H1 (cell line): ENCODE data around the gene KCNT1. TPM values are rescaled to one million over a fixed set of nuclear protein-coding genes. Genes with fewer than 3 reads are reported as not detected.

Experiments
- CTCF ChIA-PET: fragments of 300-600 bp; sonication (Branson Sonifier 250); formaldehyde crosslinking; loops from one replicate; lab custom pipeline; 2021; ENCODE audit not compliant: partially characterized antibody; lab: Charles Lee
- POLR2A ChIA-PET: fragments of 300-600 bp; sonication (Branson Sonifier 250); formaldehyde crosslinking; loops from one replicate; lab custom pipeline; 2021; ENCODE audit warnings: inconsistent platforms; ENCODE audit not compliant: partially characterized antibody; lab: Charles Lee
- DNase-seq, 2 experiments: peaks; one replicate each; pipeline versions ENCODE4 v3.0.0 to v3.0.0-alpha.2; 2010 to 2022; ENCODE audit warnings: low spot score in 2 of 2, low read depth in 1 of 2, mixed read lengths in 1 of 2
- FAIRE-seq: peaks from 2 replicates; lab custom pipeline; 2011; peaks lifted over from hg19 to GRCh38; lab: Jason Lieb, UNC
- H2AFZ ChIP-seq: 2 replicates; pipeline ENCODE4 v1.8.1; 2012; ENCODE audit warnings: low read length, inconsistent platforms
- H2AK5ac ChIP-seq: 2 replicates; pipeline ENCODE4 v1.6.1; 2013; ENCODE audit warnings: low read depth, low read length
- H2BK120ac ChIP-seq: replicated peaks from 2 replicates; pipeline ENCODE3; 2013; ENCODE audit warnings: low read depth, low read length, inconsistent platforms
- H2BK12ac ChIP-seq: 2 replicates; pipeline ENCODE4 v1.6.1; 2013; ENCODE audit warnings: low read depth, low read length
- H2BK15ac ChIP-seq: 2 replicates; pipeline ENCODE4 v1.6.1; 2013; ENCODE audit warnings: low read length
- H2BK20ac ChIP-seq: 2 replicates; pipeline ENCODE4 v1.6.1; 2013; ENCODE audit warnings: low read length
- H2BK5ac ChIP-seq: 2 replicates; pipeline ENCODE4 v1.6.1; 2013; ENCODE audit warnings: low read depth, low read length
- H3K14ac ChIP-seq: 2 replicates; pipeline ENCODE4 v1.6.1; 2013; ENCODE audit warnings: inconsistent platforms; ENCODE audit not compliant: insufficient read length
- H3K18ac ChIP-seq: 2 replicates; pipeline ENCODE4 v1.6.1; 2013; ENCODE audit warnings: low read length; ENCODE audit errors: extremely low read depth
- H3K23ac ChIP-seq: 2 replicates; pipeline ENCODE4 v1.6.1; 2013; ENCODE audit warnings: inconsistent platforms; ENCODE audit not compliant: insufficient read length
- H3K23me2 ChIP-seq: 2 replicates; pipeline ENCODE4 v1.6.1; 2013; ENCODE audit warnings: low read depth, low read length
- H3K27ac ChIP-seq: 2 replicates; pipeline ENCODE4 v1.6.1; 2011; ENCODE audit warnings: low read depth, low read length, inconsistent platforms
- H3K27me3 ChIP-seq, 4 experiments: replicated peaks in 1 of 4; 1 replicate in 1 of 4; 2 replicates in 3 of 4; pipeline versions ENCODE4 v1.6.1 to v1.8.1; 2011 to 2013; ENCODE audit warnings: low read length in 3 of 4, mild to moderate bottlenecking in 3 of 4, inconsistent platforms in 2 of 4, mixed read lengths in 2 of 4, moderate library complexity in 1 of 4; ENCODE audit not compliant: control insufficient read depth in 3 of 4, insufficient read depth in 3 of 4; ENCODE audit errors: extremely low read depth in 1 of 4
- H3K36me3 ChIP-seq, 4 experiments: 2 replicates each; pipeline versions ENCODE4 v1.6.1 to v1.8.1; 2011 to 2013; ENCODE audit warnings: mild to moderate bottlenecking in 4 of 4, low read length in 3 of 4, moderate library complexity in 2 of 4, control low read depth in 1 of 4, inconsistent platforms in 1 of 4; ENCODE audit not compliant: insufficient read depth in 4 of 4, control insufficient read depth in 2 of 4
- H3K4ac ChIP-seq: replicated peaks from 2 replicates; pipeline ENCODE3; 2013; ENCODE audit warnings: low read length, low read depth, mixed read lengths, inconsistent platforms; ENCODE audit not compliant: insufficient read length
- H3K4me1 ChIP-seq, 4 experiments: replicated peaks in 1 of 4; 1 replicate in 1 of 4; 2 replicates in 3 of 4; pipeline versions ENCODE4 v1.6.1 to v1.8.1; 2011 to 2013; ENCODE audit warnings: low read length in 3 of 4, inconsistent platforms in 2 of 4, mixed read lengths in 1 of 4; ENCODE audit not compliant: insufficient read depth in 4 of 4, control insufficient read depth in 3 of 4
- H3K4me2 ChIP-seq, 2 experiments: 2 replicates each; pipeline versions ENCODE4 v1.6.1 to v1.8.1; 2011 to 2013; ENCODE audit warnings: low read depth in 2 of 2, low read length in 2 of 2, control low read depth in 1 of 2, inconsistent platforms in 1 of 2, mild to moderate bottlenecking in 1 of 2; ENCODE audit not compliant: insufficient read depth in 1 of 2
- H3K4me3 ChIP-seq, 4 experiments: fragments of 200-600, 300-600 bp in 1 of 4; sonication (generic), shearing (Covaris generic), sonication (Bioruptor Twin) in 1 of 4; 2 replicates each; pipeline versions ENCODE4 v1.5.1 to v1.8.1; 2011 to 2016; ENCODE audit warnings: low read length in 4 of 4, low read depth in 3 of 4, control low read depth in 2 of 4, inconsistent platforms in 2 of 4, mild to moderate bottlenecking in 2 of 4, mixed read lengths in 1 of 4, moderate library complexity in 1 of 4; ENCODE audit not compliant: insufficient read depth in 2 of 4; ENCODE audit errors: extremely low read depth in 1 of 4
- H3K56ac ChIP-seq: replicated peaks from 2 replicates; pipeline ENCODE3; 2013; ENCODE audit warnings: low read depth, mild to moderate bottlenecking, mixed read lengths, low read length, inconsistent platforms; ENCODE audit not compliant: insufficient read length
- H3K79me1 ChIP-seq: 2 replicates; pipeline ENCODE4 v1.6.1; 2013; ENCODE audit warnings: low read depth, low read length, control low read depth
- H3K79me2 ChIP-seq, 2 experiments: 2 replicates each; pipeline versions ENCODE4 v1.6.1 to v1.8.1; 2012 to 2013; ENCODE audit warnings: low read length in 2 of 2, mild to moderate bottlenecking in 2 of 2, inconsistent platforms in 1 of 2; ENCODE audit not compliant: insufficient read depth in 2 of 2, control insufficient read depth in 1 of 2
- H3K9ac ChIP-seq, 4 experiments: replicated peaks in 1 of 4; 1 replicate in 1 of 4; 2 replicates in 3 of 4; pipeline versions ENCODE4 v1.6.1 to v1.8.1; 2011 to 2013; ENCODE audit warnings: low read depth in 3 of 4, low read length in 3 of 4, control low read depth in 2 of 4, mild to moderate bottlenecking in 2 of 4, moderate library complexity in 2 of 4, inconsistent platforms in 1 of 4; ENCODE audit errors: extremely low read depth in 1 of 4
- H3K9me3 ChIP-seq, 2 experiments: 2 replicates each; pipeline versions ENCODE4 v1.6.1 to v1.8.1; 2012 to 2013; ENCODE audit warnings: mild to moderate bottlenecking in 2 of 2, moderate library complexity in 2 of 2, control low read depth in 1 of 2, inconsistent platforms in 1 of 2, low read depth in 1 of 2, low read length in 1 of 2, mixed read lengths in 1 of 2; ENCODE audit not compliant: insufficient read depth in 2 of 2
- H4K20me1 ChIP-seq, 2 experiments: replicated peaks in 1 of 2; 2 replicates each; pipeline versions ENCODE3 to v1.8.1; 2011 to 2013; ENCODE audit warnings: inconsistent platforms in 2 of 2, low read length in 2 of 2, mild to moderate bottlenecking in 1 of 2; ENCODE audit not compliant: insufficient read depth in 2 of 2, control insufficient read depth in 1 of 2
- H4K5ac ChIP-seq: 2 replicates; pipeline ENCODE4 v1.6.1; 2013; ENCODE audit warnings: low read length, low read depth, mixed read lengths, inconsistent platforms; ENCODE audit not compliant: insufficient read length
- H4K8ac ChIP-seq: 2 replicates; pipeline ENCODE4 v1.8.0; 2013; ENCODE audit warnings: mild to moderate bottlenecking, moderate library complexity, low read length, inconsistent platforms; ENCODE audit not compliant: insufficient read depth; ENCODE audit errors: extremely low read depth
- H4K91ac ChIP-seq: replicated peaks from 2 replicates; pipeline ENCODE3; 2013; ENCODE audit warnings: low read length, mixed read lengths, inconsistent platforms; ENCODE audit not compliant: insufficient read length
- ATF2 ChIP-seq: IDR thresholded peaks from 2 replicates; pipeline ENCODE4 v1.6.1; 2012; ENCODE audit warnings: low read length, inconsistent platforms
- GABPA ChIP-seq: IDR thresholded peaks from 2 replicates; pipeline ENCODE4 v1.6.1; 2011; ENCODE audit warnings: mild to moderate bottlenecking, low read length, moderate library complexity, borderline replicate concordance; ENCODE audit not compliant: insufficient read depth
- HDAC6 ChIP-seq: IDR thresholded peaks from one replicate; pipeline ENCODE4 v1.7.1; 2012; ENCODE audit warnings: low read depth, mild to moderate bottlenecking, inconsistent platforms, low read length, moderate library complexity
- JUN ChIP-seq: IDR thresholded peaks from 2 replicates; pipeline ENCODE4 v1.6.1; 2011; ENCODE audit warnings: low read depth, mild to moderate bottlenecking, improper control_type of control experiment, low read length
- KDM4A ChIP-seq: IDR thresholded peaks from one replicate; pipeline ENCODE4 v1.7.1; 2012; ENCODE audit warnings: low read depth, mild to moderate bottlenecking, moderate library complexity, low read length, inconsistent platforms; ENCODE audit not compliant: severe bottlenecking
- MAX ChIP-seq: IDR thresholded peaks from 2 replicates; pipeline ENCODE4 v1.6.1; 2012; ENCODE audit warnings: inconsistent platforms
- POU5F1 ChIP-seq: IDR thresholded peaks from 2 replicates; pipeline ENCODE4 v1.6.1; 2011; ENCODE audit warnings: low read depth, mild to moderate bottlenecking, low read length, moderate library complexity
- RXRA ChIP-seq: IDR thresholded peaks from 2 replicates; pipeline ENCODE4 v1.6.1; 2011; ENCODE audit warnings: low read depth, mild to moderate bottlenecking, low read length, moderate library complexity; ENCODE audit not compliant: insufficient read depth
- SP4 ChIP-seq: IDR thresholded peaks from 2 replicates; pipeline ENCODE4 v1.6.1; 2012; ENCODE audit warnings: low read length, inconsistent platforms
- SRF ChIP-seq: IDR thresholded peaks from 2 replicates; pipeline ENCODE4 v1.6.1; 2011; ENCODE audit warnings: mild to moderate bottlenecking, low read depth, low read length, moderate library complexity
- WGBS, 2 experiments: shearing (Covaris generic) in 1 of 2; methylation state at CpG; one replicate each; pipeline versions ENCODE4 v1.1.6 to v1.1.7; 2013 to 2015; ENCODE audit warnings: low lambda C conversion rate in 2 of 2, mixed read lengths in 2 of 2, inconsistent platforms in 1 of 2, low coverage in 1 of 2, missing lambda C conversion rate in 1 of 2; ENCODE audit not compliant: insufficient replicate concordance in 2 of 2, insufficient coverage in 1 of 2, insufficient read length in 1 of 2; ENCODE audit errors: extremely low coverage in 1 of 2, missing lambda C conversion rate in 1 of 2; 5-methylcytosine and 5-hydroxymethylcytosine counted together
- polyA plus RNA-seq, 7 experiments: library from polyadenylated mRNA; depleted of rRNA in 3 of 7; stranded (reverse) in 5 of 7; unstranded in 2 of 7; fragments of >200 nt in 5 of 7; fragments of 200-250 nt in 2 of 7; gene quantifications; 1 replicate in 5 of 7; 2 replicates in 1 of 7; 4 replicates in 1 of 7; pipeline versions ENCODE4 v1.2.1 to v1.2.3, GENCODE V29; 2011 to 2013; ENCODE audit warnings: missing spikeins in 2 of 7, mixed read lengths in 2 of 7
- total RNA-seq: library from RNA; stranded (reverse); fragmentation: NEBNext Ultra II Directional; extraction: Animal tissue kit (Norgen Biotek cat#: 25700); gene quantifications from 2 replicates; pipeline ENCODE4 v1.2.1, GENCODE V29; 2021

KCNT1 gene
- total and polyA plus RNA-seq, 2 of the 8 experiments (the other 6 are each of a cell fraction or from before 2014, with no cell fraction given), result 0.13 to 0.20 TPM

GRCh38 chr9:135752281-135753204 is 50.6 kb downstream of the KCNT1 start:
- Histone ChIP-seq H3K27ac (no peak overlapping the region), H3K18ac (no peak overlapping the region), H4K20me1 (peaks cover 0 to 3% of the 10 kb centered on the region in 2 experiments), H3K4ac (no peak overlapping the region), H3K56ac (peak overlapping the region; percentile 77), H4K91ac (no peak overlapping the region), H2AK5ac (peak overlapping the region; percentile 24; the same call in 1 of the 2 replicates), H2BK20ac (no peak overlapping the region), H2BK120ac (no peak overlapping the region), H3K27me3 (no peaks in the 10 kb centered on the region), H4K8ac (no peak overlapping the region), H3K79me2 (no peaks in the 10 kb centered on the region), H3K9ac (no peak overlapping the region), H2BK5ac (no peak overlapping the region), H3K4me2 (no peak overlapping the region), H2BK15ac (no peak overlapping the region), H2AFZ (no peak overlapping the region), H4K5ac (no peak overlapping the region), H3K23ac (no peak overlapping the region), H3K4me1 (no peaks in the 10 kb centered on the region), H3K36me3 (no peaks in the 10 kb centered on the region), H3K4me3 (no peak overlapping the region), H3K14ac (no peak overlapping the region), H3K23me2 (peaks cover 8% of the 10 kb centered on the region; the same call in 1 of the 2 replicates), H2BK12ac (no peak overlapping the region), H3K9me3 (0 out of 4 replicates have a peak, but pooled peaks cover 0 to 9% of the 10 kb centered on the region in 2 experiments), H3K79me1 (no peaks in the 10 kb centered on the region)
- CTCF ChIA-PET, result interaction anchor here (1.5 kb wide), 1 partner anchor 11 kb away, joined by 3 read pairs; no protein-coding TSS in a partner anchor
- POLR2A ChIA-PET, result no interaction called here
- DNase-seq, result no peak
- FAIRE-seq, result no peak
- 90 to 100% methylated on average over 5 to 8 of the region's 8 CpGs for WGBS, 2 experiments
- TF ChIP-seq HDAC6, result no peak
- no peak for TF ChIP-seq SRF
- TF ChIP-seq GABPA, result no peak
- TF ChIP-seq ATF2, result no peak
- TF ChIP-seq RXRA, result no peak
- TF ChIP-seq SP4, result no peak
- TF ChIP-seq POU5F1, result no peak
- TF ChIP-seq KDM4A, result no peak
- TF ChIP-seq MAX, result no peak
- no peak for TF ChIP-seq JUN
